H9 (cell line): ENCODE measurements around the gene QSOX2. TPM values are rescaled to one million over a fixed set of nuclear protein-coding genes. Genes with fewer than 3 reads are reported as not detected.

ENCODE experiments used
- DNase-seq: peaks from one replicate; pipeline ENCODE4 v3.0.0-alpha.2; 2017
- H2AFZ ChIP-seq: one replicate; pipeline ENCODE4 v1.6.1; 2013; ENCODE audit warnings: mild to moderate bottlenecking, low read length, control low read depth, moderate library complexity
- H2AK5ac ChIP-seq: 2 replicates; pipeline ENCODE4 v1.6.1; 2013; ENCODE audit warnings: low read length, control low read depth, mixed read lengths; ENCODE audit not compliant: insufficient read length
- H2BK120ac ChIP-seq: one replicate; pipeline ENCODE4 v1.6.1; 2013; ENCODE audit warnings: low read depth, mild to moderate bottlenecking, low read length, control low read depth, inconsistent platforms; ENCODE audit not compliant: poor library complexity, severe bottlenecking
- H2BK12ac ChIP-seq: 2 replicates; pipeline ENCODE4 v1.6.1; 2013; ENCODE audit warnings: low read length, control low read depth, mixed read lengths, low read depth; ENCODE audit not compliant: insufficient read length
- H2BK15ac ChIP-seq: 2 replicates; pipeline ENCODE4 v1.6.1; 2013; ENCODE audit warnings: low read depth, low read length, control low read depth
- H2BK20ac ChIP-seq: one replicate; pipeline ENCODE4 v1.6.1; 2013; ENCODE audit warnings: low read depth, mild to moderate bottlenecking, low read length, control low read depth, inconsistent platforms; ENCODE audit not compliant: poor library complexity, severe bottlenecking
- H2BK5ac ChIP-seq: 2 replicates; pipeline ENCODE4 v1.6.1; 2013; ENCODE audit warnings: low read length, control low read depth, mixed read lengths; ENCODE audit not compliant: insufficient read length
- H3K14ac ChIP-seq: 2 replicates; pipeline ENCODE4 v1.6.1; 2013; ENCODE audit warnings: low read length, control low read depth; ENCODE audit not compliant: insufficient read depth
- H3K18ac ChIP-seq: 2 replicates; pipeline ENCODE4 v1.6.1; 2013; ENCODE audit warnings: low read depth, mild to moderate bottlenecking, mixed read lengths, low read length, control low read depth; ENCODE audit not compliant: insufficient read length
- H3K23ac ChIP-seq: 2 replicates; pipeline ENCODE4 v1.6.1; 2013; ENCODE audit warnings: low read length, control low read depth, mixed read lengths, low read depth; ENCODE audit not compliant: insufficient read length
- H3K23me2 ChIP-seq: 2 replicates; pipeline ENCODE4 v1.6.1; 2013; ENCODE audit warnings: low read depth, mild to moderate bottlenecking, mixed read lengths, low read length, control low read depth; ENCODE audit not compliant: insufficient read length, poor library complexity, severe bottlenecking
- H3K27ac ChIP-seq: 2 replicates; pipeline ENCODE4 v1.5.1; 2013; ENCODE audit warnings: low read length, control low read depth, mixed read lengths, low read depth; ENCODE audit not compliant: insufficient read length
- H3K27me3 ChIP-seq: 2 replicates; pipeline ENCODE4 v1.6.1; 2013; ENCODE audit warnings: low read length, control low read depth, inconsistent platforms; ENCODE audit not compliant: insufficient read depth
- H3K4ac ChIP-seq: 2 replicates; pipeline ENCODE4 v1.6.1; 2013; ENCODE audit warnings: low read depth, mild to moderate bottlenecking, control low read depth, inconsistent platforms, low read length, moderate library complexity
- H3K4me1 ChIP-seq: 2 replicates; pipeline ENCODE4 v1.6.1; 2013; ENCODE audit warnings: low read length, control low read depth, inconsistent platforms; ENCODE audit not compliant: insufficient read depth
- H3K4me2 ChIP-seq: 2 replicates; pipeline ENCODE4 v1.6.1; 2013; ENCODE audit warnings: low read length, control low read depth, mixed read lengths; ENCODE audit not compliant: insufficient read length, insufficient read depth
- H3K56ac ChIP-seq: 2 replicates; pipeline ENCODE4 v1.6.1; 2013; ENCODE audit warnings: low read depth, mild to moderate bottlenecking, mixed read lengths, low read length, control low read depth; ENCODE audit not compliant: insufficient read length
- H3K79me1 ChIP-seq: 2 replicates; pipeline ENCODE4 v1.6.1; 2013; ENCODE audit warnings: low read depth, mild to moderate bottlenecking, moderate library complexity, low read length, control low read depth, inconsistent platforms; ENCODE audit not compliant: insufficient read depth, poor library complexity, severe bottlenecking
- H3K79me2 ChIP-seq: 2 replicates; pipeline ENCODE4 v1.6.1; 2013; ENCODE audit warnings: low read length, control low read depth, inconsistent platforms; ENCODE audit not compliant: insufficient read depth
- H3K9ac ChIP-seq: 2 replicates; pipeline ENCODE4 v1.6.1; 2013; ENCODE audit warnings: low read length, control low read depth, mixed read lengths; ENCODE audit not compliant: insufficient read length; ENCODE audit errors: extremely low read depth
- H3K9me3 ChIP-seq: one replicate; pipeline ENCODE4 v1.6.1; 2013; ENCODE audit warnings: low read depth, low read length, inconsistent platforms; ENCODE audit not compliant: control insufficient read depth
- H3T11ph ChIP-seq: one replicate; pipeline ENCODE4 v1.6.1; 2013; ENCODE audit warnings: mild to moderate bottlenecking, low read length, control low read depth, inconsistent platforms
- H4K20me1 ChIP-seq: one replicate; pipeline ENCODE4 v1.6.1; 2013; ENCODE audit not compliant: control insufficient read depth, insufficient read length, insufficient read depth
- H4K5ac ChIP-seq: 2 replicates; pipeline ENCODE4 v1.6.1; 2013; ENCODE audit warnings: low read depth, mild to moderate bottlenecking, mixed read lengths, low read length, control low read depth; ENCODE audit not compliant: insufficient read length
- H4K8ac ChIP-seq: replicated peaks from 2 replicates; pipeline ENCODE4 v1.6.1; 2013; ENCODE audit warnings: low read length, control low read depth, mixed read lengths, low read depth; ENCODE audit not compliant: insufficient read length
- H4K91ac ChIP-seq: 2 replicates; pipeline ENCODE4 v1.6.1; 2013; ENCODE audit warnings: low read depth, mild to moderate bottlenecking, moderate library complexity, mixed read lengths, low read length, control low read depth; ENCODE audit not compliant: insufficient read length
- H3K27ac Mint-ChIP-seq, 3 experiments: 2 replicates in 2 of 3; 3 replicates in 1 of 3; pipeline ENCODE4 v1.8.0; 2020 to 2021; ENCODE audit warnings: mixed read lengths in 3 of 3, mild to moderate bottlenecking in 1 of 3, moderate library complexity in 1 of 3
- H3K27me3 Mint-ChIP-seq: 2 replicates; pipeline ENCODE4 v1.8.0; 2021; ENCODE audit warnings: low read depth, mild to moderate bottlenecking, moderate library complexity, mixed read lengths
- H3K36me3 Mint-ChIP-seq, 3 experiments: 2 replicates in 2 of 3; 3 replicates in 1 of 3; pipeline ENCODE4 v1.8.0; 2020 to 2021; ENCODE audit warnings: low read depth in 3 of 3, mixed read lengths in 3 of 3; ENCODE audit not compliant: insufficient read depth in 1 of 3
- H3K4me1 Mint-ChIP-seq, 2 experiments: 2 replicates each; pipeline ENCODE4 v1.8.0; 2020; ENCODE audit warnings: mixed read lengths in 2 of 2
- H3K4me3 Mint-ChIP-seq, 2 experiments: 2 replicates in 1 of 2; 3 replicates in 1 of 2; pipeline ENCODE4 v1.8.0; 2020 to 2021; ENCODE audit warnings: mild to moderate bottlenecking in 2 of 2, mixed read lengths in 2 of 2, moderate library complexity in 1 of 2
- H3K9me3 Mint-ChIP-seq, 2 experiments: 2 replicates in 1 of 2; 3 replicates in 1 of 2; pipeline ENCODE4 v1.8.0; 2020; ENCODE audit warnings: mild to moderate bottlenecking in 2 of 2, mixed read lengths in 2 of 2, moderate library complexity in 1 of 2
- WGBS: extraction: QIAGEN DNeasy Blood & Tissue Kit; methylation state at CpG from one replicate; pipeline ENCODE4 v1.1.7; 2013; ENCODE audit warnings: missing lambda C conversion rate, low lambda C conversion rate, mixed read lengths; ENCODE audit not compliant: insufficient read length; ENCODE audit errors: extremely low coverage; 5-methylcytosine and 5-hydroxymethylcytosine counted together
- total RNA-seq: library from RNA; stranded (reverse); gene quantifications from 2 replicates; pipeline ENCODE4 v1.2.1, GENCODE V29; 2021
- TF ChIP-seq, protein P1 (sequence below): fragments of 200-600 bp; sonication (generic); conservative IDR thresholded peaks from 3 replicates; pipeline ENCODE4 v1.8.0; 2021; ENCODE audit warnings: antibody characterized with exemption, mild to moderate bottlenecking

The QSOX2 gene
- total RNA-seq, 1 experiment from 2014 or later: 25.8 TPM

DNA sequence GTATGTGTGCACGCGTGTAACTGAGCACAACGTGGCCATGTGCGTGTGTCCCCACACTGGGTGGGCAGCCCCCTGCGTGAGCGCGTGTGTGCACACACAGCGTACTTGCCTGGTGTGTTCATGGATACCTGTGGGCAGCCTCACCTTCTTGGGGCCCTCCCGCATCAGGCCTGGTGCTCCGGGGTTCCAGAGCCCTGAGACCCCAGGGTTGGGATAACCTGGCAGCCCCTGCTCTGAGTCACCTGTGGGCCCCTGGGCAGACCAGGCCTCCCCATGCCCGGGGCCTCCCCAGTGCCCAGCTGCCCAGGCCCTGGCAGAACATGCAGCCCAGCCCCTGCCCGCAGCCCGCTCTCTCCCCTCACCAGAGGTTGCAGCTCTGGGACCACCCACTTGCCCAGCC is 65.9 kb downstream of the QSOX2 start:
- TF ChIP-seq, protein P1, sequence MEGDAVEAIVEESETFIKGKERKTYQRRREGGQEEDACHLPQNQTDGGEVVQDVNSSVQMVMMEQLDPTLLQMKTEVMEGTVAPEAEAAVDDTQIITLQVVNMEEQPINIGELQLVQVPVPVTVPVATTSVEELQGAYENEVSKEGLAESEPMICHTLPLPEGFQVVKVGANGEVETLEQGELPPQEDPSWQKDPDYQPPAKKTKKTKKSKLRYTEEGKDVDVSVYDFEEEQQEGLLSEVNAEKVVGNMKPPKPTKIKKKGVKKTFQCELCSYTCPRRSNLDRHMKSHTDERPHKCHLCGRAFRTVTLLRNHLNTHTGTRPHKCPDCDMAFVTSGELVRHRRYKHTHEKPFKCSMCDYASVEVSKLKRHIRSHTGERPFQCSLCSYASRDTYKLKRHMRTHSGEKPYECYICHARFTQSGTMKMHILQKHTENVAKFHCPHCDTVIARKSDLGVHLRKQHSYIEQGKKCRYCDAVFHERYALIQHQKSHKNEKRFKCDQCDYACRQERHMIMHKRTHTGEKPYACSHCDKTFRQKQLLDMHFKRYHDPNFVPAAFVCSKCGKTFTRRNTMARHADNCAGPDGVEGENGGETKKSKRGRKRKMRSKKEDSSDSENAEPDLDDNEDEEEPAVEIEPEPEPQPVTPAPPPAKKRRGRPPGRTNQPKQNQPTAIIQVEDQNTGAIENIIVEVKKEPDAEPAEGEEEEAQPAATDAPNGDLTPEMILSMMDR: no peak
- no peaks in the 10 kb centered on the region; a peak in 2 of 5 replicates for H3K9me3 Mint-ChIP-seq
- H3K9ac ChIP-seq: no peak overlapping the region

More for the DNA sequence above, 65.9 kb downstream of the QSOX2 start:
- Histone ChIP-seq H3K4me1 (no peaks in the 10 kb centered on the region), H2AK5ac (no peak overlapping the region), H3K79me2 (no peaks in the 10 kb centered on the region), H2BK15ac (no peak overlapping the region), H4K8ac (no peak overlapping the region), H4K20me1 (no peaks in the 10 kb centered on the region), H3K23ac (no peak overlapping the region), H3K4ac (no peak overlapping the region), H2BK5ac (no peak overlapping the region), H3K23me2 (no peaks in the 10 kb centered on the region), H2BK120ac (no peak overlapping the region), H2AFZ (no peak overlapping the region), H3K27ac (no peak overlapping the region), H3K18ac (no peak overlapping the region), H3K9me3 (no peaks in the 10 kb centered on the region), H2BK12ac (no peak overlapping the region), H3K14ac (no peak overlapping the region), H3K27me3 (no peaks in the 10 kb centered on the region), H3K56ac (no peak overlapping the region), H3T11ph (no peak overlapping the region), H3K79me1 (no peaks in the 10 kb centered on the region), H4K91ac (no peak overlapping the region), H4K5ac (no peak overlapping the region), H2BK20ac (no peak overlapping the region), H3K4me2 (no peak overlapping the region)
- Mint-ChIP-seq H3K4me1 (peaks cover 10 to 34% of the 10 kb centered on the region in 2 experiments), H3K27ac (no peak overlapping the region), H3K36me3 (no peaks in the 10 kb centered on the region), H3K4me3 (no peak overlapping the region), H3K27me3 (peaks cover 2% of the 10 kb centered on the region; the same call in 1 of the 2 replicates)
- WGBS: no CpG with 5 or more reads among the region's 13 CpGs
- no peak for DNase-seq
